GM18520 (cell line): ENCODE measurements around the gene GSAP.
"Not testable (repeated sequence)": the region's sequence is repeated elsewhere in the genome, so short reads cannot be mapped to it uniquely, and the experiment has no call there.

Experiments
- ATAC-seq: cut with Tn5 transposase; IDR thresholded peaks from one replicate; pipeline ENCODE4 v1.9.1; 2021; ENCODE audit not compliant: unreplicated experiment

Gene GSAP

DNA sequence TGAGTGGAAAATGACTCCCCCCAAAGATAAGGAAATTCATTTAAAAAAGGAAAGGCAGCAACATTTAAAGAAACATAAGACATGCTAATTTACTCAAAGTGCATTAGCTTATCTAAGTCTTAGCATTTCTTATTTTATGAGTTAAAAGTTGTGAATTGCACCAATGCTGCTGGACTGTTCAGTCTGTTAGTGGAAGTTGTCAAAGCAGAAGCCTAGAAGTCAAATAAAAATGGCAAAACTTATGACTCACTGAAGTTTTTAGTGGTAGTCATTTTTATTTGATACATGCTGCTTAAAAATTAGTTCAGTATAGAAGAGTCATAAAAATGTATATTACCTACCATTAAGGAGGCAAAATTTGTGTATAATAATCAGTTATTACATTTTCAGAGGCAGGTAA is 125.7 kb downstream of the GSAP start:
- no peak for ATAC-seq

DNA sequence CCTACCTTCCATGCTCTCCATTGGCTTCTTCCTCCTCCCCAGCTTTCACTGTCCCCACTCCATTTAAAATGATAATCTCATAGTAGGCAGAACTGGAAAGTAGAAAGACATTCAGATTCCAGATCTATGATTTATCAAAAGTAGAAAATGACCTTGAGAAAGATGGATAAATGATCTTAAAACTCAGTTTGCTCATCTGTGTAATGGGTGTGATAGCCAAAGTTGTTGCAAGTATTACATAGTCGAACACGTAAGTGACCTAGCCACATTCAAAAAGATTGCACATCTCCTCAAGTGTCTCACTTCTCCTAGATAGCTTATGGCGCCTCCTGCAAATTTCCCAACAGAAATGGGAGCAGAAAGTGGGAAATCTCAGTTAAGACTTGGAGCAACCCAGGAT is 126.8 kb downstream of the GSAP start:
- no peak for ATAC-seq

DNA sequence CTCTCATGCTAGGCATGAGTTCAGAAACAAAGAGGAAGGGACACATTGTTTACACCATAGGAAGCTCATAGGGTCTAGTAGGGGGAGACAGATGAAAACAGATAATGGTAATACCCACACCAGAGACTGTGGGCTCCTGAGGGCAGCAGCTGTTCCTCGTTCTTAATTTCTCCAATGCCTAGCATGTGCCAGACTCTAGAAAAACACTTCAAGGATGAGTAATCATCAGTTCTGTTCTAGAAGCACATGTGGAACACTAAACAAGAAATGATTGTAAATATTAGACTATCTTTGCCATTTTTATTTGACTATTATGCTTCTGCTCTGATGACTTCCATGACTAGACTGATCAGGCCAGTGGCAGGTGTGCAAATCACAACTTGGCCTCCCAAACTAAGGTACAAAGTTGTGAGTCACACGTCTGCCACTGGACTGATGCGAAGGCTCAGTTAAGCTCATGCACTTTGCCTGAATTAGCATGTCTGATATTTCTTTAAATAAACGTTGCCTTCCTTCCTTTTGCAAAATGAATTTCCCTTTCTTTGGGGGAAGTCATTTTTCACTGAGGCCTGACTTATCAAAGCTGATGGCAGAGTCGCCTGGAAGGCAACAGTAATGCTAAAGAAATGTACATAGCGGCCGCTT is 127.4 kb downstream of the GSAP start:
- ATAC-seq, result no peak

DNA sequence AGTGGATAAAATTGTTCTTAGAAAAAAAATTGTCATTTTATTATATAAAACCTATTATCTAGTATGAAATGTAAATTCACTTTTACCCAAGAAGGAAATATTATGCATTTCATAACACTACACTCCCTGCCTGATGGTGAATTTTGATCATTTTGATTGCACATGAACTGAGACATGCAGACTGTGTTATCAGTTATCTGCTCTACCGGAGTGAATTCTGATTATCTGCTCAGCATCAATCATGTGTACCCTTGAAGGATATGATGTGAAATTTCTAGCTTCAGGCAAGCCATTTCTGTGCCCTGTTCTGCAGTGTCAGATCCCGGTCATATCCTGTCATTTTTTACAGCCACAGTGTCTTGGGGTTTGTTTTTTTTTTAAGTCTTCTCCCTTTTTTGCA is 131.5 kb downstream of the GSAP start:
- no peak for ATAC-seq

DNA sequence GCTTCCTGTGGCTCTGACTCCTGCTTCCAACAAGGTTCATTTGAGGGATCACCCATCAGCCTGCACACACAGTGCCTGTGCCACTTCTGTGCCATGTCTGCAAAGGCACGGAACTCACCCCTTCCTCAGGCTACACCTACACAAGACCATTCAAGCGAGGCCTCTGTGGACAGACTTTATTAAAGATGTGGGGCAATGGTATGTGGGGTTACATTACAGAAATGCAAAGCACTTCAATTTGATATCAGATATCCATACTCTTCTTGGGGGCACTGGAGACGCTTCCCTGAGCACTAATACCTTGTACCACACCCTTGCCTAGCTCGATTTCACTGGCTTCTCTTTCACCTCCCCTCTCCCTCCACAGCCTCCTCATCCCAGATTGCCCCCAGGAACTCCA is 132.1 kb downstream of the GSAP start:
- no peak for ATAC-seq

DNA sequence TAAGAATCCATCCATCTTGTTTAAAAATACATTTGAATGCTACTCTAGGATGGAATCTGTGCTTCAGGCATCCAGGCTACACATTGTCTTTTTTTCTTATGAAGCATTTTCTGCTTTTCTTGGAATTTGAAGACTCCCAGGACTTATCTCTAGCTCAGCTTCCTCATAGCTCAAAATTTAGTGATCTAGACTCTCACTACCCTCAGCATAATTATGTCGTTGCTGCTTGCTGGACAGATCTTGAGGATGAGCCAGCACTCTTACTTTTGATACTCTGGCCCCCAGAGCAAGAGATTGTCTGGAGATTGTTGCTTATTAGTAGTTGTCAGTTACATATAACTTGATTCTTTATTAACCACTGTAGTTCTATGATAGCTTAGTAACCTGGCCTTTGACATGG is 133.3 kb downstream of the GSAP start:
- ATAC-seq, result no peak

DNA sequence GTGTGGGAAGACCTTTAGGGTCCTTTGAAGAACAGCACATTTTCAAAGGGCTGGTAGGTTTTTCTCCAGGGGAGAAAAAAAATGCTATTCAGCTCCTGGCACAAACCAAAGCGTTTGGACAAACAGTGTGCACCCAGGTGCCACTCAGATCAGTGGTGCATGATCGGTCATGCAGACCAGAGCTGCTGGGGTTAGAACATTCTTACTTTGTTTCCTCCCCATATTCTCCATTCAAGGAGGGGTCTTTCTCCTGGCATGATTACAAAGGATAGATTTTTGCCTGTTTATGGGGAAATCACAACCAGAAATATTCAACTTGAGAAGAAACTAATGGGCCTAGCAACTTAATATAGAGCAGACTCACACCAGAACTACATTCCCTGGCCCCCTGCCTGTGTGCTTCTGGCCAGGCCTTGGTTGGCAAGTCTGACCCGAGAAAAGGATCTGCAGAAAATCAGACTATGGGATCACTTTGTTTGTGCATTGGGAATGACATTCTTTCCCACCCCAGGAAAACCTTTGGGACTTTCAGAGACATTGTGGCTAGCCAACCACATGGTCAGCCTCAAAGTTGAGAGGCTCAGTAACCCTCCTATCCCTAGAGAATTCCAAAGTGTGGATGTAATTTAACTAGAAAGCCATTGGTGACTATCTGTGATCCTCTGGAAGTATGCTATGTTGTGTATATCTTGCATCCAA is 134.2 kb downstream of the GSAP start:
- no peak for ATAC-seq

DNA sequence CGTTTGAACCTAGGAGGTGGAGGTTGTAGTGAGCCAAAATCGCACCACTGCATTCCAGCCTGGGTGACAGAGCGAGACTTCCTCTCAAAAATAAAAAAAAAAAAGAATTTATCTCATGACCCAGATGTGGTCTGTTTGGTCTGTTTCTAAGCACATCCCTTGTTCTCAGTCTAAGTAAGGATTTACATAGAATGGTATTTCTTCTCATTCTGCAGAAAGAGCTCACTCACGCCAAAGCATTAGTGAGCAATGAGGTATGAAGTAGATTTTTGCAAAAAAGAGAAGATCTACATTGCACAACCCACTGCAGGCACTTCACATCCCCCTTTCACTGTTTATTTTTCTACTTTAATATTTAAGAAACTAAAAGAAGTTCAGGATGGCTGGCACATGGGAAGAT is 140.0 kb downstream of the GSAP start:
- no peak for ATAC-seq

DNA sequence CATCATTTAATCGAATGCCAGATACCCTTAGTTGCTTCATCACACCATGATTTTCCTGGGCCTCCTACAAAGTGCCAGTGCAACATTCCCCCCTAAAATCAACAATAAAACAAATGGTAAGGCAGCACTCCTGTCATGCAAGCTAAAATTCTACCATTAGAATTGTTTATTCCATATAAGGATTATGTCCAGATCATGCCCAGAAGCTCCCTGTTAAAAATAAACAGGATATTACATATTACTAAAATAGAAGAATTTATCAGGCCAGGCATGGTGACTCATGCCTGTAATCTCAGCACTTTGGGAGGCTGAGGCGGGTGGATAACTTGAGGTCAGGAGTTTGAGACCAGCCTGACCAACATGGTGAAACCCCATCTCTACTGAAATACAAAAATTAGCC is 140.5 kb downstream of the GSAP start:
- ATAC-seq, result not testable (repeated sequence)

DNA sequence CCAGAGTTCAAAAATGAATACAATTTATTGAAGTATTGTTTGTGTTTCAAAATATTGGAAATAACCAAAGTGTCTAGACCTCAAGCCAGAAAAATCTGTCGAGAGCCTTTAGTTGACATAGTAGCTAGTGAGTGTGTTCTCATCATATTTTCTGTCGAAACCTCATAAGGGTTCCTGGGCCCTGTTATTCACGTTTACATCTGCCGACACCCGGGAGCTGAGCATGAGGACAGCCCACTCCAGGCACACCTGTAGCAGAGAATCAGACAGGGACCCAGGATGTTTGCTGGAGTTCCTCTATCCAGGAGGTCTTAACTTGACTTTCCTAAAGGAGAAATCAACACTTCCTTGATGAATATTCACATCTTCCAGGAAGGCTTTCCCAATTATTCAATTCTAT is 144.4 kb downstream of the GSAP start:
- no peak for ATAC-seq

DNA sequence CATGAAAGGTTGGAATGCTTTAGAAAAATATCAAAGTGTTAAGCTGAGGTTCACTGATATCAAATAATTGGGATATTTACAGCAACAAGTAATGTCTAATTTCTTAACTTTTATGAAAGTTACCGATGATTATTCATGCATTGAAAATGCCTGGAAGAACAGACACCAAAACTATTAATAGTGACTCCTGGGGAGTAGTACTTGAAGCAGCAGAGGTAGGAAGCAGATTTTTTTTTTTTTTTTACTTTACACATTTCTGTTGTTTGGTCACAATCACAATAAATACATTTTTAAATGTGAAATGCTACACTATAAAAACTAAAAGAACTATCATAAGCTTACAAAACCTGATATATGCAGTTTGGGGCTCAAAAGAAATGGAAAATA is 146.1 kb downstream of the GSAP start:
- no peak for ATAC-seq

DNA sequence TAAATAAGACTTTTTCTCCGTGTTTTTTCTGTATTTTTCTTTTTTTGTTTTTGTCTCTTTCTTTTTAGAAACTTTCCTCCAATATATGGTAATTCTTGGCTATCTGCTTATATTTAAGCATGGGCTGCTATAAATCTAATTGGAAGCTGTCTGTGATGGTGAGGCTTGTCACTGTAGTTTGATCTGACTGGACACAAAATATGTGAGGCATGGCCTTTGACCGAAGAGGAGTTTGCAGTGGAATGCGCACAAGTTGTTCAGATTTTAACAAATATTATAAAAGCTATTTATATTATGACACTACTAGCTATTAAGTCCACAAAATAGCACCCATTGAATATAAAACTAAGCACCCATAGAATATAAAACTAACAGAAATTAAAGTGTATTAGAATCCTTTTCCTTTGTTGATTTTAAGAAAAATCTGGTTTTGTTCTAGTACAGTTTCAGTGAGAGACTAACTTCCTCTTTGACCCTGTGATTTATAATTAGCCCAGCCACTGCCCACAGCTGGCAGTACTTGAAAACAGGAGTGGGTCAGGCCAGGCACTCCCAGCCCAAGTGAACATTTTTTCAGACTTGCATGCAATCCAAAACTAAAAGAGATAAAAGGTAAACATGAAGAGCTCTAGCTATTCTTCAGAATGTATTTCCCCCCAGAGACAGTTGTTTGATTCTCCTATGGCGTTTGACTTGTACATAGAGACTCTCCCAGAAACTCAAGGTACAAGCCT is 146.6 kb downstream of the GSAP start:
- ATAC-seq, result no peak

DNA sequence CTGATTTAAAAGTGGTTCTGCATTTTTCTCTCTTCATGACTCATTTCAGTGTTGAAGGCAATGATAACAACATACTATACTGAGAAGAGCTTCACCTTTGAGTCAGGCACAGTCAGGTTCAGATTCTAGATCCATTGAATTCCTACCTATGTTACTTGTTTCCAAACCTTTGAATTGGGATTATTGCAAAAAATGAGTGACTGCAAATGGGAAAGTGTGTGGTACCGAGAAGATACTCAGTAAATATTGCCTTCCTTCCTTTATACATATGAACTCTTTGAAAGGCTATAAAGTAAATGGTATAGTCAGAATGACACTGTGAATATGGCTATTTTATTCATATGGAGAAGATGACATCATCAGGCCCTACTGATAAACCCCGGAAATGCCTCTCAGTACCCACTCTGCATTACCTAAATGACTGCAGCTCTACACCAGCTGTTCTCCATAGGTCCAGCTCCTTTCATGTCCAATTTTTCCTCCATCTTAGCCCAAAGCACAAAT is 149.8 kb downstream of the GSAP start:
- ATAC-seq, result peak; percentile 90

DNA sequence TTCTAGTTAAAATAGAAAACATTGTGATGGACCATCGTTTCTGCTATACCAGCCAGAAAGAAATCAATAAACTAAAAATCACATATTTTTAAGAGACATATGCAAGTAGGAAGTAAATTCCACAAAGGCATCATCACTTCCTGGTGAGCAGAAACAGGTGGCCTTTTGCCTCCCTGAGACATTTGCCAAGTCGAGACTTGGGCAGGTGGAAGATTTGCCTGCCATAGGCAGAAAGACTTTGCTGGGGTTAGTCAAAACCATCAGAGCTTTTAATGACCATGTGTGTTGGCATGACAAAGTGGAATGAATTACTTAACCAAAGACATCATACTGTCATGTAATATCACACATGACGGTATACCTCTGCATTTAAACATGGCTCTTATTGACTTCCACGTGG is 150.5 kb downstream of the GSAP start:
- no peak for ATAC-seq

DNA sequence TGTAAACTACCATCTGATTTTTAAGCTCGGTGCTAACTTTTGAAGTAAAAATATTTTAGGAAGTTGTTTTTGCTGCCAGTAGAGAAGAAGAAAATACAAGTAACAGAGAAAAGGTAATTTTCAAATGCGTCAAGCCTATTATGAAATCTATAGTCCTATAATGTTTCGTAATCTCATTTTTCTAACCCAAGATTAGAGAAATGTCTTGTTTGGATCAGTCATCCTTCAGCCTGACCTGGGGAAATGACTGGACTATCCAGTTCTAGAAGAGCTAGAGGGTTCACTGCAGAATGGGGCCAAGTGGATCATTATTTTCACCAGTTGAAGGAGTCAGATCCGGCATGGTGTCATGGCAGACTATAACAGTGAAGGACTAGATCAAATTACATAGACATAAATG is 153.8 kb downstream of the GSAP start:
- no peak for ATAC-seq
